HG03045 (cell line): ENCODE results near the gene MICAL2.
A peak's percentile ranks its signal among the peaks of the same experiment; 100 is the strongest.

Experiments
- ATAC-seq: cut with Tn5 transposase; IDR thresholded peaks from one replicate; pipeline ENCODE4 v1.9.1; 2021; ENCODE audit warnings: mild to moderate bottlenecking, moderate library complexity; ENCODE audit not compliant: unreplicated experiment

Gene MICAL2

GRCh38 chr11:12098601-12099000 lies 11.8 kb upstream of the MICAL2 start:
- ATAC-seq = no peak

- ATAC-seq = no peak
Measured at GRCh38 chr11:12099132-12099873, 11.1 kb upstream of the MICAL2 start.

- no peak for ATAC-seq
Measured at GRCh38 chr11:12100429-12100828, 10.0 kb upstream of the MICAL2 start.

- no peak for ATAC-seq
Measured at GRCh38 chr11:12100841-12101242, 9.5 kb upstream of the MICAL2 start.

GRCh38 chr11:12101318-12101717 lies 9.1 kb upstream of the MICAL2 start:
- ATAC-seq = no peak

GRCh38 chr11:12102588-12103410 lies 7.6 kb upstream of the MICAL2 start:
- ATAC-seq = no peak

- ATAC-seq = no peak
Measured at GRCh38 chr11:12103411-12104225, 6.8 kb upstream of the MICAL2 start.

GRCh38 chr11:12105471-12105870 lies 4.9 kb upstream of the MICAL2 start:
- no peak for ATAC-seq

- ATAC-seq = no peak
Measured at GRCh38 chr11:12106101-12106500, 4.3 kb upstream of the MICAL2 start.

GRCh38 chr11:12106501-12106900 lies 3.9 kb upstream of the MICAL2 start:
- no peak for ATAC-seq

GRCh38 chr11:12108875-12109453 lies 1.4 kb upstream of the MICAL2 start:
- no peak for ATAC-seq

GRCh38 chr11:12109591-12110196 lies 696 bp upstream of the MICAL2 start:
- ATAC-seq = no peak

- ATAC-seq = peak; percentile 23
Measured at GRCh38 chr11:12110714-12111548, 541 bp downstream of the MICAL2 start.

- ATAC-seq = no peak
Measured at GRCh38 chr11:12111549-12112520, 1.4 kb downstream of the MICAL2 start.

GRCh38 chr11:12112750-12113149 lies 2.4 kb downstream of the MICAL2 start:
- ATAC-seq = no peak

GRCh38 chr11:12113294-12113693 lies 2.9 kb downstream of the MICAL2 start:
- no peak for ATAC-seq

GRCh38 chr11:12114193-12115033 lies 4.0 kb downstream of the MICAL2 start:
- no peak for ATAC-seq
